Peyer's patch (tissue), 4 donors: ENCODE measurements around the gene IGLON5.

Experiments used
- CTCF ChIP-seq, 6 experiments: fragments of 450-650 bp in 4 of 6; fragments of 200-600 bp in 2 of 6; sonication (generic) in 1 of 6; IDR thresholded peaks; one replicate each; pipeline ENCODE4 v1.5.1; 2017 to 2019; ENCODE audit warnings: antibody characterized with exemption in 6 of 6, mild to moderate bottlenecking in 3 of 6, moderate library complexity in 1 of 6
- POLR2A ChIP-seq, 2 donors: fragments of 450-650 bp; IDR thresholded peaks; one replicate each; pipeline ENCODE4 v1.5.1; 2017; ENCODE audit warnings: antibody characterized with exemption in 2 of 2, mild to moderate bottlenecking in 2 of 2, moderate library complexity in 2 of 2

GRCh38 chr19:51354742-51355148, 43.3 kb downstream of the IGLON5 start:
- TF ChIP-seq CTCF (IDR thresholded peaks at IDR 0.05) (no peak), POLR2A (IDR thresholded peaks at IDR 0.05) (no peak)
